HG03060 (cell line): ENCODE data around the gene ZFAND5.

ENCODE experiments used
- ATAC-seq: cut with Tn5 transposase; IDR thresholded peaks from one replicate; pipeline ENCODE4 v1.9.1; 2021; ENCODE audit warnings: low read depth, moderate number of reproducible peaks; ENCODE audit not compliant: unreplicated experiment

Gene ZFAND5

GRCh38 chr9:72363908-72364678 lies 915 bp downstream of the ZFAND5 start:
- ATAC-seq: no peak

GRCh38 chr9:72363236-72363635 lies 1.8 kb downstream of the ZFAND5 start:
- ATAC-seq: no peak

DNA sequence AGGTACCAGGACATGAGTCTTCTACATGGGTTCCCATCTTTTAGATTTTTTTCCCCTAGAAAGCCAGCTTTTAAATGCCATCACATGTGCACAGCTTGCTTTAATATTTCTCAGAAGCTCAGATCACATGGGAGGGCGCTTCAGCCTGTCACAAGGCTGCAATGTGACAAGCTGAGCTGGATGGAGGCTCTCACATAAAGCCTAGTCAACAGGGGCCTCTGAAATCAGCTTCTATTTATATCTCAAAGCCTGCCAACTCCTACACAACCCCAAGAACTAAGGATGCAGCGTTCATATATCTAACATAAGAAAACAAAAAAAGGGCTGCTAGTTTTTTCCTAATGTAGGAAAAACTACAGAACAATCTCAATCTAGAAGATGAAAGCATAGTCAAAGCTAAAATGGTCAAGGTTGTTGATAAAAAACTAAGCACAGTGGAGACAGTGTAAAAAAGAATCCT lies 2.3 kb downstream of the ZFAND5 start:
- peak; percentile 28 for ATAC-seq

DNA sequence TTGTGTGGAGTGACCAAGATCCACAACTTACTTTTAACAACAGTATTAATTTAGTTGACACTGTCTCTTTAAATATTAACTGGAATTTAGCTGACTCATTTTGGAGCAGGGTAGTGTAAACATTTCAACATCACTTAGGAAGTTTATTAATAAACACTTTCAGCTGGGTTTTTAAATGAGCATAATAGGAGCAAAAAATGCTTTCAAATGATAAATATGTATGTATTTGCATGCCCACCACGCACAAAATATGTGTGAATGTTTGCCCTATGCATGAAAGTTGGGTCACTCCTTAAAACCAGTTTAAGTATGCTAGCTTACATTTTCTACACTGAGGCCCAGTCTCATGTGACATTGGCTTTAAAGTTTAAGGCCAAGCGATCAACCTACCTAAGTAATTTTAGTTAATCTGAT lies 2.9 kb downstream of the ZFAND5 start:
- ATAC-seq: no peak

DNA sequence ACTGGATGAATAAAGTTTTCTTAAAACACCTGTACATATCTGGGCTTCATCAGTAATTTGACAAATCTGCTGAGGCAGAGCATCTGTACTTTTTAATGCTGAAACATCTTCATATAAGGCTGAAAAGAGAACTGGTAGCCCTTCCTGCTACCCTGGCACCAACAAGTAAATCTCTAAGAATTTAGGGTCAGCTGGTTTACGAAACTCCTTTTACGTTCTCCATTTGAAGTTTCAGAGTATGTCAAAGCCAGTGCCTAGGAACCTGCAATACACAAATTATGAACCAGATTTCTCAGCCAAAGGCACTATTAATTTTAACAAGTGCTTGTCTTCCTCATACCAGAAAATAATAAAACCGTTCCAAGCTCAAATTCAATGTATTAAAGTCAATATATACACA lies 3.8 kb downstream of the ZFAND5 start:
- ATAC-seq: no peak

DNA sequence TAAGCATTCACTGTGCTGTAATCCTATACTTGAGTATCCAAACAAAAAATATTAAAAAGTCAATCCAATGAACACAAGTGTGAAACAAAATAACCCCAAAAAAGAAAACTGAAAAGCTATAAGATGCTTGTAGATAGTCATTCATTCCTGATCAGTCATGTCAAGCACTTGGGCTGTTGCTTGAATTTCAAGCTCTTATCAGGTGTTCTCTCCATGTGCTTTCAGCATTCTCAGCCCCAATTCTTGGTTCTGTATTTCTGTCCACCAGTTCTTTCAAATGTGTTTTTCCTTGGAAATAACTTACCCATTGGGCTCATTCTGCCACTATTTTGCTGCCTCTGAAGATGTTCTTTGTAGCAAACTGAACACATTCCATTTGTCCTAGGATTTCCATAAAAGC lies 4.7 kb downstream of the ZFAND5 start:
- ATAC-seq: no peak

GRCh38 chr9:72356041-72356582 lies 8.9 kb downstream of the ZFAND5 start:
- no peak for ATAC-seq

- no peak for ATAC-seq
Measured at GRCh38 chr9:72355153-72355552, 9.9 kb downstream of the ZFAND5 start.

DNA sequence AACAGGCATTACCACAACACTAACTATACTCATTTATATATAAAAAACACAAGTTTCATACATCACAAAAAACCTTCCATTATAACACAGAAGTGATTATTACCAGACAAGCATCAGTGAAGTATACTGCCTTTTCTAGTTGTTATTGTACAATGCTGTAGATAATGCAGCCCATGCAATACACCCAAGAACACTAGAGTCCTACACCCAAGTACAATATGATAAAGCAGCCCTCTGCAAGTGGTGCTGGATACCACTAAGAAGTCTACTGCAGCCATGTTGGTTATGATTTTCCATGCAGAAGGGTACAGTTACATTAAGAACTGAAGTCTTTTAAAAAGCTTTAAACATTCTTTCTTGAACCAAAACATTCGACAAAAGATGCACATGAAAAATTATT lies 10.3 kb downstream of the ZFAND5 start:
- no peak for ATAC-seq

GRCh38 chr9:72353455-72354116 lies 11.4 kb downstream of the ZFAND5 start:
- no peak for ATAC-seq

DNA sequence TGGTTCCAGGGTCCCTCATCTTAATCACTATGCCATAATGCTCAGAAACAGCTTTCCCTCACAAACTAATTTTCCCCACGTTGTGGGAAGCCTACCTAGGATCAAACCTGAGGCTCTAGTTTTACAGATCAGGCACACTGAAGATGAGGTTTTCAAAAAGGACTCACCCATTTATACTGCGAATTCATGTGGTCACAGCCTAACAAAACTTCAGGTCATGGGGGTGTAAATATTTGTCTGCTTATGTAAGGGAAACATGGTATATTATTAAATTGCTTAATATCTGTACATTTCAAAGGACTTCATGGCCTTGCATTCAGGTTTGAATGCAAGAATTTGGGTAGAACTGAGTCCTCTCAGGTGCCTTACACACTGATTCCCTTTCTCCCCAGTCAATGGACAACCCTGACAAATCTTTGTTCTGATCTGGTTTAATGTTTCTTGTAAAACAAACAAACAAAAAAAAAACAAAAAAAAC lies 12.1 kb downstream of the ZFAND5 start:
- ATAC-seq: no peak

DNA sequence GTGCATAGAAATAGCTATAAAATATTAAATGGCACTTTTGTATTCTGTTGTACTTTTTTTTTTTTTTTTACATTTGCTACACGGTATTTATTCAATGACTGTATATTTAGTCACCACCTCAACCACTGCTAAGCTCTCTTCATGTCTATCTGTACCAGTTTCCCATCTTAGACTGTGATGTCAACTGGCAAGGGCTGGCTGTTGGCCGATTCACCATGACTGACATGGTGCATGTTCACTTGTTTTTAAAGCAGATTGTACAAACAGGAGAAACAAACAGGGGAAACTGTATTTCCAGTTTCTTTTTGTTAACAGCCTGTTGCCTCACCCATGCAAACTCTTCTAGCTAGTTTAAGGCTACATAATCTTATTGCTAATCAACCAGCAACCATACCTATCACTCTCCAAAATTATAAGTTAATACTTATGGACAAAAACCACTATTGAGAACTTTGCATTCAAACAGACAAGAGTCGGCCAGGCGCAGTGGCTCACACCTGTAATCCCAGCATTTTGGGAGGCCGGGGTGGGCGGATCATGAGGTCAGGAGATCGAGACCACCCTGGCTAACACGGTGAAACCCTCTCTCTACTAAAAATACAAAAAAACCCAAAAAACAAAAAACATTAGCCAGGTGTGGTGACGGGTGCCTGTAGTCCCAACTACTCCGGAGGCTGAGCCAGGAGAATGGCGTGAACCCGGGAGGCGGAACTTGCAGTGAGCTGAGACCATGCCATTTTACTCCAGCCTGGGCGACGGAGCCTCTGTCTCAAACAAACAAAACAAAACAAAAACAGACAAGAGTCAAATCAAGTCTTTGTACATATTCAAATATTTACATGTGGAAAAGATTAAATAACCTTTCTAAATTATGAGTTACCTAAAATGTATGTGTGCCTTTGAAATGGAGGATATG lies 13.2 kb downstream of the ZFAND5 start:
- ATAC-seq: no peak

DNA sequence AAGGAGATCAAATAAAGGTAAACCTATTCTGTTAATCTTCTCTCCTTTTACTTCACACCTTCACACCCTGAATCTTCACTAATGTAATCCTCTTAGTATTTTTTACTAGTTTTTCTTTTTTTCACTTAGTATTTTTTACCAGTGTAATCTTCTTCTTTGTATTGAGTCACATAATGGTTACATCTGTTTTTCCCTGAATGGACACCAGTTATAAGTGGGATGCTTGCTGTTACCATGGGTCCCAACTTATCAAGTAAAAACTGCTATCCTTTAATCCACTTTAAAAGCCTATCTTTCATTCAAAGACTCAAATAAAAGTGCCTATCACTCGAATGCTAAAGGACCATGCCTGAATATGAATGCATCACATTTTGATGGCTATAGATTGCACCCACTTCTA lies 15.1 kb downstream of the ZFAND5 start:
- no peak for ATAC-seq

DNA sequence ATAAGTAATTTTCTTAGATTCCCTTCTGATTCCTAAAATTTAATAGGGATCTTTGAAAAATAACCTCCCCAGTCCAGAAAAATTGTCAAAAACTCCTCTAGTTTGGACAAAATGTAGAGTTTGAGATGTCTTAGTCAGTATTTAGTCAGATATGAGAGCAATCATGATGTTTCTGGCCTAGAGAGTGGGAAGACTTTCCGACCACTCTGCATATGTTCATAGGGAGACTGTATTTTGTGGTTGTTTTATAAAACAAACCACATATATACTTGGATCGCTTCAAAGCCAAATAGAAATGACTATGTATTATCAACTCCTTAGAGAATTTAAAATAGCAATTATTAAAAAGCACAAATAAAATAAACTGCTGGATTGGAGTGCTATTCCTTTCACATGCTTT lies 15.8 kb downstream of the ZFAND5 start:
- ATAC-seq: no peak

DNA sequence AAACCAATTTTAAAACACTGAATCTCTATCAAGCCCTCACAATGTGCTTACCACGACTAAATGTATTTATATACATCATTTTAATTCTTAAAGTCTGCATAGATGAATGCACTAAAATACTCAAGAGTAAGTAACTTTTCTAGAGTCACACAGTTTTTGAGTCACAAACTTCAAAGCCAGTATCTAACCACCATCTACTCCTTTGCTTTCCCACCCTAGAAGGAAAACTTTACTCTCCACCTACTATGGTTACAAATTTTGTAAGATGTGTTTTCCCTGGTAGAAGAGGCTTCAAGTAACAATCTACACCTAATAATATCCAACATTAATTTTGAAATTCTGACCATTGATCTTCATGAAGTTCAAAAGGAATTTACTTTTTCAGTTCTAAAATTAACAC lies 18.7 kb downstream of the ZFAND5 start:
- ATAC-seq: no peak

- ATAC-seq: no peak
Measured at GRCh38 chr9:72338631-72339030, 26.4 kb downstream of the ZFAND5 start.

GRCh38 chr9:72337286-72337685 lies 27.7 kb downstream of the ZFAND5 start:
- ATAC-seq: no peak

DNA sequence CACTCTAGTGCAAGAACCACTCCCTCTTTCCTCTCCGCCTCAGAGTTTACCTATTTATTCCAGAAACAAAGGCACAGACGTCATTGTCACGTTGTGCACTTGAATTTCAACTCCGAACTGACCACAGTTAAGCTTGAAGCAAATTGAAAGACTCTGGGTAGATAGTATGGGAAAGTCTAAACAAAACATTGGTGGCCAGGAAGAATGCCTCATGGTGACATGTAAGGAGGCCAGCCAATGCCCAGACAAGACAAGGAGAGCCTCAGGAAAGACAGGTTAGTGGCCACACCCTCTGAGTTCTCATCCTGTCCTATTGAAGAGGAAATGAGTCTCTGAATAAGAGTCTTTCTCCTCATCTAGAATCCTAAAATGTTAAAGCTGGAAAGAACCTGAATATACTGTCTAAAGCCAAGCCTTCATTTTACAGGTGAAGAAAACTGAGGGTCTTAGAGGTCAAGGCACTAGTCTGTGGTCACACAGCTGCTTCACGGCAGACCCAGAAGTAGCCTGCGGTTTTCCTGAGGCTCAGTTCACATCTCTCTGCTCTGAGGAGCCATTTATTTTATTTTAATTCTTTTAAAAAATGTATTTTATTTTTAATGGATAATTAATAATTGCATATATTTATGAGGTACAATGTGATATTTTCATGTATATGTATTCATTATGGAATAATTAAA lies 30.2 kb downstream of the ZFAND5 start:
- no peak for ATAC-seq

DNA sequence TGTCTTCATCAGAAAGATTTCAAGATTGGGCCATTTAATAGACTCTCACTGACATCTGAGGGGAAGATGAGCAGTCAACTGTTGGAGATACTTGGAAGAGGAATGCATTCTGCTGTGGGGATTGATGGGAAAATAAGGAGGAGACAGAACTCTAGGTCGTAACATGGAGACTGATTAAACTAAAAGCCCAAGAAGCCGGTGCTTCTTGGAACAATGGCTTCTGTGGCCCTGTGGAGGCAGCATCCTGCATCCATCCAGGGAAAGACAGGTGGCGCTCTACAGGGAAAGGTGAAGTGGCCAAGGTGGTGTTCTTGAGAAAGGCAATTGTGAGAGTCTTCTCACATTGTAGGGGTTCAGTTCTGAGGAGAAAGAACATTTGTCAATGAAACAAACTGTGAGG lies 31.3 kb downstream of the ZFAND5 start:
- ATAC-seq: no peak

- ATAC-seq: no peak
Measured at GRCh38 chr9:72333197-72333596, 31.8 kb downstream of the ZFAND5 start.
